ENCODE data around the gene TFPI2.

GRCh38 chr7:93937818-93938217 is 47.3 kb upstream of the TFPI2 start:
- TF ChIP-seq, protein P1, sequence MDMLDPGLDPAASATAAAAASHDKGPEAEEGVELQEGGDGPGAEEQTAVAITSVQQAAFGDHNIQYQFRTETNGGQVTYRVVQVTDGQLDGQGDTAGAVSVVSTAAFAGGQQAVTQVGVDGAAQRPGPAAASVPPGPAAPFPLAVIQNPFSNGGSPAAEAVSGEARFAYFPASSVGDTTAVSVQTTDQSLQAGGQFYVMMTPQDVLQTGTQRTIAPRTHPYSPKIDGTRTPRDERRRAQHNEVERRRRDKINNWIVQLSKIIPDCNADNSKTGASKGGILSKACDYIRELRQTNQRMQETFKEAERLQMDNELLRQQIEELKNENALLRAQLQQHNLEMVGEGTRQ (IDR thresholded peaks at IDR 0.05; ENCODE audit: low read depth, low read length), result no peak
- TF ChIP-seq POLR2A (IDR thresholded peaks at IDR 0.05; ENCODE audit: low read depth, low read length) (no peak), CTCF (conservative IDR thresholded peaks at IDR 0.05; ENCODE audit: low read depth, low read length) (no peak), RAD21 (IDR thresholded peaks at IDR 0.05; ENCODE audit: low read length) (no peak), MAFK (IDR thresholded peaks at IDR 0.05; ENCODE audit: low read depth, low read length) (no peak), FOS (IDR thresholded peaks at IDR 0.05; ENCODE audit: low read depth, low read length) (no peak), RFX5 (IDR thresholded peaks at IDR 0.05; ENCODE audit: low read depth, low read length) (no peak), MXI1 (IDR thresholded peaks at IDR 0.05; ENCODE audit: borderline replicate concordance, low read depth, low read length) (no peak), NFE2L2 (IDR thresholded peaks at IDR 0.05; ENCODE audit: low read depth, low read length) (no peak), CEBPB (IDR thresholded peaks at IDR 0.05; ENCODE audit: low read depth, low read length) (no peak), SMC3 (IDR thresholded peaks at IDR 0.05; ENCODE audit: low read depth, low read length) (no peak), MAZ (IDR thresholded peaks at IDR 0.05; ENCODE audit: borderline replicate concordance, low read depth, low read length) (no peak), RCOR1 (IDR thresholded peaks at IDR 0.05; ENCODE audit: insufficient replicate concordance, low read length) (no peak), CHD1 (IDR thresholded peaks at IDR 0.05; ENCODE audit: low read depth, low read length) (no peak)
